Esophagus (tissue), 2 donors: Measurements from ENCODE around the gene PTTG1IP2. TPM values are rescaled to one million over a fixed set of nuclear protein-coding genes. Genes with fewer than 3 reads are reported as not detected.

Experiments
- H3K27ac ChIP-seq, 2 donors: one replicate each; pipeline ENCODE4 v1.5.1; 2013; ENCODE audit warnings: low read depth in 2 of 2, mild to moderate bottlenecking in 2 of 2, inconsistent platforms in 1 of 2, low read length in 1 of 2, moderate library complexity in 1 of 2
- H3K27me3 ChIP-seq, 2 donors: one replicate each; pipeline ENCODE4 v1.6.1; 2013; ENCODE audit warnings: low read length in 2 of 2, control low read depth in 1 of 2, mild to moderate bottlenecking in 1 of 2; ENCODE audit not compliant: insufficient read depth in 2 of 2, control insufficient read depth in 1 of 2
- H3K36me3 ChIP-seq, 2 donors: one replicate each; pipeline ENCODE4 v1.6.1; 2013; ENCODE audit warnings: low read length in 1 of 2; ENCODE audit not compliant: control insufficient read depth in 2 of 2, insufficient read depth in 2 of 2
- H3K4me1 ChIP-seq, 2 donors: one replicate each; pipeline ENCODE4 v1.6.1; 2013; ENCODE audit warnings: low read length in 1 of 2; ENCODE audit not compliant: control insufficient read depth in 2 of 2, insufficient read depth in 2 of 2
- H3K4me3 ChIP-seq, 2 donors: one replicate each; pipeline ENCODE4 v1.5.1; 2013; ENCODE audit warnings: low read length in 2 of 2, mild to moderate bottlenecking in 2 of 2, low read depth in 1 of 2, moderate library complexity in 1 of 2
- H3K9me3 ChIP-seq, 2 donors: one replicate each; pipeline ENCODE4 v1.6.1; 2013; ENCODE audit warnings: mild to moderate bottlenecking in 2 of 2, low read depth in 1 of 2, low read length in 1 of 2, moderate library complexity in 1 of 2; ENCODE audit not compliant: control insufficient read depth in 2 of 2, insufficient read depth in 1 of 2
- WGBS, 2 donors: extraction: QIAGEN DNeasy Blood & Tissue Kit; methylation state at CpG; one replicate each; pipeline ENCODE4 v1.1.7; 2013; 5-methylcytosine and 5-hydroxymethylcytosine counted together
- polyA plus RNA-seq, 2 donors: library from polyadenylated mRNA; stranded (reverse); fragments of 200-250 nt; gene quantifications; one replicate each; pipeline ENCODE4 v1.2.3, GENCODE V29; 2013
- donor health status: healthy with polysubstance abuse.
- donor health status: Bipolar disorder and iron deficiency.

The PTTG1IP2 gene
- not detected for polyA plus RNA-seq

GRCh38 chr7:90469554-90469953, at the start of gene PTTG1IP2:
Gene PTTG1IP2 (plus strand): TSS chr7:90469639. CDS start chr7:90469787, 148 bp downstream.
- no peaks in the 10 kb centered on the region for H3K9me3 ChIP-seq
- no peak within 1 kb of the TSS for H3K4me3 ChIP-seq
- no peaks in the 10 kb centered on the region for H3K36me3 ChIP-seq
- 92 to 94% methylated on average over 4 of the region's 4 CpGs for whole genome bisulfite sequencing, 2 donors
- H3K27me3 ChIP-seq: no peaks in the 10 kb centered on the region
- H3K4me1 ChIP-seq: peaks cover 0 to 3% of the 10 kb centered on the region in 2 donors
- no peak within 1 kb of the TSS for H3K27ac ChIP-seq

GRCh38 chr7:90421651-90422050, 47.8 kb upstream of the PTTG1IP2 start:
- Histone ChIP-seq H3K27me3 (no peaks in the 10 kb centered on the region), H3K36me3 (peaks cover 0 to 2% of the 10 kb centered on the region in 2 donors), H3K4me1 (no peaks in the 10 kb centered on the region), H3K27ac (no peak overlapping the region), H3K4me3 (no peak overlapping the region), H3K9me3 (no peaks in the 10 kb centered on the region)
- 70 to 79% methylated on average over 6 of the region's 6 CpGs for WGBS, 2 donors

- H3K27me3 ChIP-seq: no peaks in the 10 kb centered on the region
Observed at GRCh38 chr7:90424720-90425119, 44.7 kb upstream of the PTTG1IP2 start.

GRCh38 chr7:90425376-90425775, 44.1 kb upstream of the PTTG1IP2 start:
- WGBS, 2 donors: 47 to 70% methylated on average over 2 of the region's 2 CpGs
- no peaks in the 10 kb centered on the region for H3K36me3 ChIP-seq
- H3K27ac ChIP-seq: no peak overlapping the region
- no peak overlapping the region for H3K4me3 ChIP-seq
- H3K9me3 ChIP-seq: no peaks in the 10 kb centered on the region
- no peaks in the 10 kb centered on the region for H3K27me3 ChIP-seq
- H3K4me1 ChIP-seq: no peaks in the 10 kb centered on the region

More at GRCh38 chr7:90424720-90425119, 44.7 kb upstream of the PTTG1IP2 start:
- 82 to 86% methylated on average over 3 of the region's 3 CpGs for WGBS, 2 donors
- H3K9me3 ChIP-seq: no peaks in the 10 kb centered on the region
- no peak overlapping the region for H3K27ac ChIP-seq
- no peaks in the 10 kb centered on the region for H3K4me1 ChIP-seq
- no peak overlapping the region for H3K4me3 ChIP-seq
- H3K36me3 ChIP-seq: no peaks in the 10 kb centered on the region

GRCh38 chr7:90430614-90431460, 38.6 kb upstream of the PTTG1IP2 start:
- H3K27me3 ChIP-seq: no peaks in the 10 kb centered on the region
- H3K4me3 ChIP-seq: no peak overlapping the region
- H3K27ac ChIP-seq: no peak overlapping the region
- WGBS, 2 donors: 80 to 83% methylated on average over 6 of the region's 6 CpGs
- peaks cover 0 to 3% of the 10 kb centered on the region in 2 donors for H3K4me1 ChIP-seq
- no peaks in the 10 kb centered on the region for H3K36me3 ChIP-seq
- H3K9me3 ChIP-seq: peaks cover 0 to 12% of the 10 kb centered on the region in 2 donors

GRCh38 chr7:90432752-90433151, 36.7 kb upstream of the PTTG1IP2 start:
- Histone ChIP-seq H3K9me3 (peaks cover 0 to 12% of the 10 kb centered on the region in 2 donors), H3K27me3 (no peaks in the 10 kb centered on the region), H3K4me3 (no peak overlapping the region), H3K4me1 (peaks cover 0 to 3% of the 10 kb centered on the region in 2 donors), H3K27ac (no peak overlapping the region), H3K36me3 (no peaks in the 10 kb centered on the region)
- WGBS, 2 donors: 51 to 52% methylated on average over 10 of the region's 10 CpGs

- Histone ChIP-seq H3K9me3 (peaks cover 0 to 12% of the 10 kb centered on the region in 2 donors), H3K4me3 (no peak overlapping the region), H3K27ac (no peak overlapping the region), H3K4me1 (peaks cover 0 to 3% of the 10 kb centered on the region in 2 donors), H3K27me3 (no peaks in the 10 kb centered on the region), H3K36me3 (no peaks in the 10 kb centered on the region)
- WGBS, 2 donors: 56 to 69% methylated on average over 3 of the region's 3 CpGs
Observed at GRCh38 chr7:90433221-90433620, 36.2 kb upstream of the PTTG1IP2 start.

GRCh38 chr7:90445633-90446032, 23.8 kb upstream of the PTTG1IP2 start:
- H3K9me3 ChIP-seq: no peaks in the 10 kb centered on the region
- H3K27me3 ChIP-seq: no peaks in the 10 kb centered on the region
- WGBS, 2 donors: 46 to 54% methylated on average over 2 of the region's 2 CpGs
- H3K27ac ChIP-seq: no peak overlapping the region
- no peak overlapping the region for H3K4me3 ChIP-seq
- no peaks in the 10 kb centered on the region for H3K4me1 ChIP-seq
- no peaks in the 10 kb centered on the region for H3K36me3 ChIP-seq

GRCh38 chr7:90446137-90446899, 23.1 kb upstream of the PTTG1IP2 start:
- H3K4me1 ChIP-seq: no peaks in the 10 kb centered on the region
- H3K27ac ChIP-seq: no peak overlapping the region
- no peaks in the 10 kb centered on the region for H3K9me3 ChIP-seq
- H3K36me3 ChIP-seq: no peaks in the 10 kb centered on the region
- H3K27me3 ChIP-seq: no peaks in the 10 kb centered on the region
- WGBS, 2 donors: 53 to 64% methylated on average over 4 of the region's 4 CpGs
- no peak overlapping the region for H3K4me3 ChIP-seq
